GM10847 (cell line): ENCODE results near the gene RIN3.

ENCODE experiments used
- POLR2A ChIP-seq: IDR thresholded peaks from 2 replicates; pipeline ENCODE4 v1.6.1; 2011; ENCODE audit not compliant: insufficient read length; ENCODE audit errors: extremely low read depth

The RIN3 gene

GRCh38 chr14:92563765-92564285 lies 50.2 kb downstream of the RIN3 start:
- no peak for TF ChIP-seq POLR2A

DNA sequence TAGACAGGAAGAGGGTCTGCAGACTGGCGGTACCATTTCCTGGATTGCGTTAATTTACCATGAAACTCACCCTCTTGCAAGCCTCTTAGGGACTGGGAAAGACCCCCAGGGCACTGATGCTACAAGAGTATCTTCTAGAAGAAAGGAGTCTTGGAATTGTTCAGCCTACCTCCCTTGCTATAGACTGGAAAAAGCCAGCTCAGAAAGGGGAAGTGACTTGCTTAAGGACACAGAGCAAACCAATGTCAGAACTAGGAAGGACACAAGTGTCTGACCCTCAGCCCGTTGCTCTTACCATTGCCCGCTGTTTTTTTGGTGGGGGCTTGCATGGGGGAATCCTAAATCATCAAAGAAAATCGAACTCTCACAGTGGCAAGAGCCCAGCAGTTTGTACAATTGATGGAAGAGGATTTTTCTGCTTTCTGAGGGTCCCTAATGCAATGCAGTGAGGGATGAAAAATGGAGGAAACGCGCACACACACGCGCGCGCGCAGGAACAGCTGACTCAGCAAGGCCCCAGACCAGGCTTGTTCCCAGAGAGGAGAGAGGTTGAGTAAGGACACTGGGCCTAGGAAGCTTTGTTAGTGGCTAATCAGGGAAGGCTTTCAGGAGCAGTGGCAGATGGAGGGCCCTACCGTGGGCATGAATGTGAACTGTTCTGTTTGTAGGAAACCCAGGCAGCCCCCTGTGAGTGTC lies 50.9 kb downstream of the RIN3 start:
- no peak for TF ChIP-seq POLR2A

DNA sequence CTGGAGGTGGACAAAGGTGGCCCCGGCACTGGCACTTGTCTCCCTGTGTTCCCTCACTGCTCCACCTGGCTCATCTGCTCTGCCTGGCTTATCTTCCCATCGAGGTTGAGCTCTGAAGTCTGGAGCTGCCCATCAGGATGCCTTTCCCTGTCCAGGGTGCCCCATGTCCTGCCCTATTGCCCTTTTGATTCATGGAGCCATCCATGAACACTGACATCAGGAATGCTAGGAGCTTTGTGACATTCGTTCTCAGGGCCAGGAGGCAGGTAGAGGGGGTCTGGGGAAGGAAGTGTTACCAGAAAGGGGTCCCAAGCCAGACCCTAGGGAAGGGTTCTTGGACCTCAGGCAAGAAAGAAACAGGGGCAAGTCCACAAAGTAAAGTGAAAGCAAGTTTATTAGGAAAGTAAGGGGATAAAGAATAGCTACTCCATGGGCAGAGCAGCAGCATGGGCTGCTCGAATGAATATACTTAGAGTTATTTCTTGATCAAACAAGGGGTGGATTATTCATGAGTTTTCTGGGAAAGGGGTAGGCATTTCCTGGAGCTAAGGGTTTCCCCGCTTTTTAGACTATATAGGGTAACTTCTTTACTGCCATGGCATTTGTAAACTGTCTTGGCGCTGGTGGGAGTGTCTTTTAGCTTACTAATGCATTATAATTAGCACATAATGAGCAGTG lies 51.6 kb downstream of the RIN3 start:
- no peak for TF ChIP-seq POLR2A

DNA sequence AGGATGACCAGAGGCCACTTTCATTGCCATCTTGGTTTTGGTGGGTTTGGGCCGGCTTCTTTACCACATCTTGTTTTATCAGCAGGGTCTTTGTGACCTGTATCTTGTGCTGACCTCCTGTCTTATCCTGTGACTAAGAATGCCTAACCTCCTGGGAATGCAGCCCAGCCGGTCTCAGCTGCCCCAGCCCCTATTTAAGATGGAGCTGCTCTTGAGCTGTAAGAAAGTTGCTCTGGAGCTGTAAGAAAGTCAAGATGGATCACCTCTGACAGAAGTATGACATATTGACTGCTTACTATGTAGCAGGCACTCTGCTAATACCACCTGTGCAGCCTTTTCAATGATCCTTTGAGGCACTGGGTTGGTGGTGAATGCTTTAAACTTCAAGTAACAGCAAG lies 52.1 kb downstream of the RIN3 start:
- TF ChIP-seq POLR2A, result no peak

- no peak for TF ChIP-seq POLR2A
Observed at GRCh38 chr14:92567173-92567725, 53.7 kb downstream of the RIN3 start.

- no peak for TF ChIP-seq POLR2A
Observed at GRCh38 chr14:92568621-92569479, 55.3 kb downstream of the RIN3 start.

DNA sequence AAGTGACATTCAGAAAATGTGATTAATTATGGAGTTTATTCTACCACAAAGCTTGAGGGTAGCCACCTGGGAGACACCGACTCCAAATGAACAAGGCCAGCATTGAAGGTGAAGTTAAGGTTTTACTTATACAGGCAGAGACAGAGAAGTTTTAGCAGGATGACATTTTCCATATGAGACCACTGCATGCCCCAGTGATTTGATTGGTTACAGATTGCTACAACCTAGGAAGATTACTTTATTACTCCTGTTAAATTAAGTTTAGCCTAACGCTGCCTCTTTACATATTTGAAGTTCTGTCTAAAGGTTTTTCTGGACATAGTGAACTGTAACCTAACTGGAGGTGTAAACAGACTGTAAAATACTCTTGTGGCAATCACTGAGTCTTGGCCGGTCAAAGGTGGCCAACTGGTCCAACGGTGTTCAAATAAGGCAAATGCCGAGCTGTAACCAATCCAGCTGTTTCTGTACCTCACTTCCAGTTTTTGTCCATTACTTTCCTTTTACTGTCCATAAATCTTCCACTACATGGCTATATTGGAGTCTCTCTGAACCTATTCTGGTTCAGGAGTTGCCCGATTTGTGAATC lies 57.2 kb downstream of the RIN3 start:
- no peak for TF ChIP-seq POLR2A

DNA sequence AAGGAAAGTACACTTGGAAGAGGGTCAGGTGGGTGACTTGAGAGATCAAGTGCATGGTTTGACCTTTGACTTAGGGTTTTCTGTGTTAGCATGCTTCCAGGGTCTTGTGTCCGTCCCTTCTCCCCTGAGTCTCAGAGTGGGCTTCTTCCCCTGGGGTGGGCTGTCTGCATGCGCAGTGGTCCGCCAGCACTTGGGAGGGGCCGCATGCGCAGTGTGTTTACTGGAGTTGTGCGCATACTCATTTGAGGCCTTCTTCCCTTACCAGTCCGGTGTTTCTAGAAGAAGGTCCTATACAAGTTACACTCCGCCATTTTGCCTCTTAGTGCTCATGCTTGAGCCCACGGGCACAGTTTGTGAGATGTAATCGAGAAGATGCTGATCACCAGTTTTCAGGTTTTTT lies 58.5 kb downstream of the RIN3 start:
- no peak for TF ChIP-seq POLR2A

GRCh38 chr14:92573761-92574498 lies 60.3 kb downstream of the RIN3 start:
- TF ChIP-seq POLR2A, result no peak

GRCh38 chr14:92575061-92575747 lies 61.6 kb downstream of the RIN3 start:
- no peak for TF ChIP-seq POLR2A

DNA sequence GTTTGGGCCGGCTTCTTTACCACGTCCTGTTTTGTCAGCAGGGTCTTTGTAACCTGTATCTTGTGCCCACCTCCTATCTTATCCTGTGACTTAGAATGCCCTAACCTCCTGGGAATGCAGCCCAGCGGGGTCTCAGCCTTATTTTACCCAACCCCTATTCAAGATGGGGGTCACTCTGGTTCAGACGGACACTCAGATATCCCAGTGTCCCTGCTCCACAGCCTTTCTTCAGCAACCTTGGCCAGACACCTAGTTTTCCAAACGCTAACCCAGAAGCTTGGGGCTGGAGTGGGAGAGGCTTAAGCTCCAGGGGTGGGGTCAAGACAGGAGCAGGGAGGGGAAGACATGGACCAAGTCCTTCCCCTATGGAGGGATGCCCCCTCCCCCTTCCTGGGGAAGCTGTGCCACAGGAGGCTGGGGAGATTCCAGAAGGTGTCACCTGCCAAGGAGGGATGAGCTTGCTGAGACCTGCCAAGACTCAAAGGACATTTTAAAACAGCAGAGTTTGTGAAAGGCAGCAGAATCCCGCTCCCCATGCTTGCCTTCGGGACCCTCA lies 62.2 kb downstream of the RIN3 start:
- no peak for TF ChIP-seq POLR2A

DNA sequence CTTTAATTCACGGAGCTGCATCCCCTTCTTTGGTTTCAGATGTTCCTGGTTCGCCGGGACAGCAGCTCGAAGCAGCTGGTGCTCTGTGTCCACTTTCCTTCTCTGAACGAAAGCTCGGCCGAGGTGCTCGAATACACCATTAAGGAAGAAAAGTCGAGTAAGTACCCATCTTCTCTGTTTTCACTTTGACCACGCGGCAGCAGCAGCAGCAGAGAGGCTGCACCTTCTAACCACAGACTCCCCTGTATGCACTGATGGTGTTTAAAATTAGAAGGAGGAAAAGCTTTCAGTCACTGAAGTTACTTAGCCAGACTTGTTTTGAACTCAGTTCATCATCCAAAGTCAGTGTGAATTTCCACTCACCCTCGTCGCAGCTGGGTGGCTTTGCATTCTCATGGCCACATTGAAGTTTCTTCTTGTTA lies 63.8 kb downstream of the RIN3 start:
- no peak for TF ChIP-seq POLR2A

DNA sequence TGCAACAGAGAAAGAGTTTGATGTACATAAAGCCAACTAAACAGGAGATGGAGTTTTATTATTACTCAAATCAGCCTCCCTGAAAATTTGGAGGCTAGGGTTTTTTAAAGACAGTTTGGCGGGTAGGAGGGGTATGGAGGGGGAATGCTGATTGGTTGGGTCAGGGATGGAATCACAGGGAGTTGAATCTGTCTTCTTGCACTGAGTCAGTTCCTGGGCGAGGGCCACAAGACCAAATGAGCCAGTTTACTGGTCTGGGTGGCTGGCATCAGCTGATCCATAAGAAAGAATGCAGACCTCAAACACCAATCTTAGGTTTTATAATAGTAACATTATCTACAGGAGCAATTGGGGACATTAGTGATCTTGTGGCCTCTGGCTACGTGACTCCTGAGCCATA lies 64.9 kb downstream of the RIN3 start:
- TF ChIP-seq POLR2A, result no peak

- TF ChIP-seq POLR2A, result no peak
Observed at GRCh38 chr14:92579244-92579936, 65.8 kb downstream of the RIN3 start.
